LNCaP clone FGC (cell line): ENCODE data around the gene FAM181A.

Experiments
- DNase-seq: peaks from one replicate; pipeline ENCODE4 v3.0.0-alpha.2; 2011; ENCODE audit warnings: low read depth
- H3K4me3 ChIP-seq: 2 replicates; pipeline ENCODE4 v1.5.1; 2011; ENCODE audit warnings: mild to moderate bottlenecking, low read depth, low read length, control low read depth
- CTCF ChIP-seq: IDR thresholded peaks from 2 replicates; pipeline ENCODE4 v1.5.1; 2012; ENCODE audit warnings: mild to moderate bottlenecking; ENCODE audit not compliant: control insufficient read depth, insufficient read depth; ENCODE audit errors: extremely low read depth

FAM181A gene

GRCh38 chr14:93929048-93929535 is 1.9 kb downstream of the FAM181A start:
- DNase-seq: no peak
- TF ChIP-seq CTCF: no peak

GRCh38 chr14:93929657-93930056 is 2.5 kb downstream of the FAM181A start:
- no peak for TF ChIP-seq CTCF
- H3K4me3 ChIP-seq: no peak overlapping the region
- no peak for DNase-seq

More at GRCh38 chr14:93929048-93929535, 1.9 kb downstream of the FAM181A start:
- no peak overlapping the region for H3K4me3 ChIP-seq

GRCh38 chr14:93930296-93930988 is 3.3 kb downstream of the FAM181A start:
- TF ChIP-seq CTCF: no peak
- no peak for DNase-seq
- no peak overlapping the region for H3K4me3 ChIP-seq

GRCh38 chr14:93930989-93931307 is 3.8 kb downstream of the FAM181A start:
- no peak for DNase-seq
- H3K4me3 ChIP-seq: no peak overlapping the region
- TF ChIP-seq CTCF: no peak

GRCh38 chr14:93932642-93933041 is 5.5 kb downstream of the FAM181A start:
- H3K4me3 ChIP-seq: no peak overlapping the region
- no peak for TF ChIP-seq CTCF
- DNase-seq: no peak

GRCh38 chr14:93935213-93935612 is 8.1 kb downstream of the FAM181A start:
- DNase-seq: no peak
- H3K4me3 ChIP-seq: no peak overlapping the region
- no peak for TF ChIP-seq CTCF

GRCh38 chr14:93936245-93936644 is 9.1 kb downstream of the FAM181A start:
- TF ChIP-seq CTCF: peak; percentile 66
- H3K4me3 ChIP-seq: no peak overlapping the region
- no peak for DNase-seq
